Naive thymus-derived CD4-positive, alpha-beta T cell (primary cell): ENCODE data around the gene NT5DC3. TPM values are rescaled to one million over a fixed set of nuclear protein-coding genes. Genes with fewer than 3 reads are reported as not detected.

Experiments
- ATAC-seq: fragments of 150-1000 bp; cut with Tn5 transposase; 2 replicates; pipeline ENCODE4 v1.10.0; 2021; ENCODE audit warnings: mild to moderate bottlenecking, moderate library complexity
- CTCF ChIA-PET: fragments of 350-600 bp; sonication (Branson Sonifier 250); formaldehyde crosslinking; loops from one replicate; lab custom pipeline; 2021; ENCODE audit warnings: antibody characterized with exemption; lab: Charles Lee
- POLR2A ChIA-PET: fragments of 350-600 bp; sonication (Branson Sonifier 250); formaldehyde crosslinking; loops from one replicate; lab custom pipeline; 2021; ENCODE audit warnings: antibody characterized with exemption, inconsistent platforms; lab: Charles Lee
- DNase-seq, 9 donors: peaks; one replicate each; pipeline versions ENCODE4 v3.0.0 to v3.0.0-alpha.2; 2020 to 2022; ENCODE audit warnings: mixed read lengths in 1 of 9
- H3K27ac ChIP-seq: one replicate; pipeline ENCODE4 v1.7.0; 2013; ENCODE audit warnings: mild to moderate bottlenecking, low read depth, low read length, moderate library complexity
- H3K27me3 ChIP-seq, 2 donors: one replicate each; pipeline ENCODE4 v1.7.0; 2013; ENCODE audit warnings: low read length in 2 of 2, mild to moderate bottlenecking in 2 of 2, moderate library complexity in 2 of 2; ENCODE audit not compliant: control insufficient read depth in 2 of 2, insufficient read depth in 2 of 2
- H3K36me3 ChIP-seq, 3 experiments: 1 replicate in 2 of 3; 2 replicates in 1 of 3; pipeline ENCODE4 v1.7.0; 2013; ENCODE audit warnings: low read length in 3 of 3, mild to moderate bottlenecking in 3 of 3, moderate library complexity in 1 of 3; ENCODE audit not compliant: insufficient read depth in 3 of 3, control insufficient read depth in 2 of 3
- H3K4me1 ChIP-seq, 2 donors: one replicate each; pipeline ENCODE4 v1.7.0; 2013; ENCODE audit warnings: low read length in 2 of 2, mild to moderate bottlenecking in 2 of 2, moderate library complexity in 1 of 2; ENCODE audit not compliant: control insufficient read depth in 2 of 2, insufficient read depth in 2 of 2
- H3K4me3 ChIP-seq: 2 replicates; pipeline ENCODE4 v1.7.0; 2013; ENCODE audit warnings: mild to moderate bottlenecking, low read length
- H3K9me3 ChIP-seq, 3 experiments: 1 replicate in 2 of 3; 2 replicates in 1 of 3; pipeline ENCODE4 v1.7.0; 2013; ENCODE audit warnings: low read length in 3 of 3; ENCODE audit not compliant: control insufficient read depth in 2 of 3
- H3K27ac Mint-ChIP-seq, 9 donors: one replicate each; pipeline ENCODE4 v1.8.0; 2020 to 2022; ENCODE audit warnings: mixed read lengths in 9 of 9, mild to moderate bottlenecking in 8 of 9, moderate library complexity in 5 of 9, inconsistent platforms in 2 of 9
- H3K27me3 Mint-ChIP-seq, 5 donors: one replicate each; pipeline ENCODE4 v1.8.0; 2021 to 2022; ENCODE audit warnings: mixed read lengths in 5 of 5, mild to moderate bottlenecking in 1 of 5
- H3K36me3 Mint-ChIP-seq, 5 donors: one replicate each; pipeline ENCODE4 v1.8.0; 2020 to 2022; ENCODE audit warnings: mixed read lengths in 5 of 5, mild to moderate bottlenecking in 3 of 5, inconsistent platforms in 1 of 5
- H3K4me1 Mint-ChIP-seq, 7 donors: one replicate each; pipeline ENCODE4 v1.8.0; 2020 to 2022; ENCODE audit warnings: mixed read lengths in 7 of 7, mild to moderate bottlenecking in 3 of 7, inconsistent platforms in 1 of 7
- H3K4me3 Mint-ChIP-seq, 10 donors: one replicate each; pipeline ENCODE4 v1.8.0; 2020 to 2022; ENCODE audit warnings: mild to moderate bottlenecking in 10 of 10, mixed read lengths in 10 of 10, moderate library complexity in 6 of 10, inconsistent platforms in 2 of 10
- H3K9me3 Mint-ChIP-seq, 11 donors: one replicate each; pipeline ENCODE4 v1.8.0; 2020 to 2022; ENCODE audit warnings: mixed read lengths in 11 of 11, mild to moderate bottlenecking in 4 of 11, inconsistent platforms in 1 of 11, moderate library complexity in 1 of 11
- intact Hi-C, 2 donors: fragments of 100-400 bp; cut with micrococcal nuclease; formaldehyde crosslinking; loops; one replicate each; pipeline ENCODE4 v1.15.1; 2023
- polyA plus RNA-seq, 2 donors: library from polyadenylated mRNA; unstranded; fragments of 300-500 nt; fragmentation: Illumina TruSeq; gene quantifications; one replicate each; pipeline ENCODE4 v1.2.3, GENCODE V29; 2021
- total RNA-seq, 6 experiments: library from RNA in 5 of 6; stranded (reverse) in 5 of 6; gene quantifications; 1 replicate in 5 of 6; 2 replicates in 1 of 6; pipeline ENCODE4 v1.2.3 and lab custom pipeline; 2021 to 2026

Gene NT5DC3
- total and polyA plus RNA-seq, 7 experiments from 2014 or later = 0.99 to 5.0 (median 4.4) TPM

GRCh38 chr12:103798586-103798985 is 42.4 kb downstream of the NT5DC3 start:
- Histone ChIP-seq H3K9me3 (no peaks in the 10 kb centered on the region), H3K27me3 (no peaks in the 10 kb centered on the region), H3K4me1 (no peaks in the 10 kb centered on the region), H3K36me3 (peaks cover 0 to 19% (median 0%) of the 10 kb centered on the region in 3 experiments), H3K4me3 (no peak overlapping the region), H3K27ac (no peak overlapping the region)
- peaks cover 0 to 3% (median 0%) of the 10 kb centered on the region in 11 donors for H3K9me3 Mint-ChIP-seq
- intact Hi-C loops = no loop called here
- no peak overlapping the region for H3K27ac Mint-ChIP-seq
- ChIA-PET CTCF (no interaction called here), POLR2A (no interaction called here)
- peaks cover 0 to 7% (median 0%) of the 10 kb centered on the region in 7 donors for H3K4me1 Mint-ChIP-seq
- H3K4me3 Mint-ChIP-seq = no peak overlapping the region
- peaks cover 0 to 66% (median 36%) of the 10 kb centered on the region in 5 donors for H3K36me3 Mint-ChIP-seq
- ATAC-seq (no peak), DNase-seq (no peak)
- H3K27me3 Mint-ChIP-seq = no peaks in the 10 kb centered on the region

- no peak overlapping the region for H3K4me3 ChIP-seq
- Mint-ChIP-seq H3K4me3 (no peak overlapping the region), H3K36me3 (peaks cover 4 to 61% (median 31%) of the 10 kb centered on the region in 5 donors), H3K9me3 (peaks cover 0 to 3% (median 0%) of the 10 kb centered on the region in 11 donors), H3K4me1 (peaks cover 0 to 5% (median 0%) of the 10 kb centered on the region in 7 donors), H3K27ac (peak overlapping the region in 2 of 9 donors; percentile 23 to 39), H3K27me3 (no peaks in the 10 kb centered on the region)
- intact Hi-C loops = no loop called here
- H3K36me3 ChIP-seq = peaks cover 0 to 40% (median 0%) of the 10 kb centered on the region in 3 experiments
- no peak overlapping the region for H3K27ac ChIP-seq
- DNase-seq (no peak), ATAC-seq (no peak)
- ChIA-PET POLR2A (no interaction called here), CTCF (no interaction called here)
- H3K9me3 ChIP-seq = no peaks in the 10 kb centered on the region
- no peaks in the 10 kb centered on the region for H3K27me3 ChIP-seq
- H3K4me1 ChIP-seq = no peaks in the 10 kb centered on the region
Observed at GRCh38 chr12:103794309-103795213, 46.5 kb downstream of the NT5DC3 start.

GRCh38 chr12:103793512-103794045 is 47.5 kb downstream of the NT5DC3 start:
- H3K9me3 ChIP-seq = no peaks in the 10 kb centered on the region
- no peak for DNase-seq
- H3K36me3 ChIP-seq = peaks cover 0 to 36% (median 0%) of the 10 kb centered on the region in 3 experiments
- no peaks in the 10 kb centered on the region for H3K4me1 ChIP-seq
- H3K27ac Mint-ChIP-seq = no peak overlapping the region
- no peak for ATAC-seq
- intact Hi-C loops = no loop called here
- H3K4me3 Mint-ChIP-seq = no peak overlapping the region
- CTCF ChIA-PET = no interaction called here
- no peaks in the 10 kb centered on the region for H3K9me3 Mint-ChIP-seq
- no peak overlapping the region for H3K27ac ChIP-seq
- peaks cover 4 to 56% (median 27%) of the 10 kb centered on the region in 5 donors for H3K36me3 Mint-ChIP-seq
- H3K4me1 Mint-ChIP-seq = peaks cover 0 to 3% (median 0%) of the 10 kb centered on the region in 7 donors
- H3K27me3 Mint-ChIP-seq = no peaks in the 10 kb centered on the region
- no peaks in the 10 kb centered on the region for H3K27me3 ChIP-seq
- POLR2A ChIA-PET = no interaction called here
- H3K4me3 ChIP-seq = no peak overlapping the region

- no peak overlapping the region for H3K27ac ChIP-seq
- peaks cover 4 to 51% (median 27%) of the 10 kb centered on the region in 5 donors for H3K36me3 Mint-ChIP-seq
- DNase-seq (no peak), ATAC-seq (no peak)
- H3K9me3 ChIP-seq = no peaks in the 10 kb centered on the region
- H3K4me1 Mint-ChIP-seq = peaks cover 0 to 3% (median 0%) of the 10 kb centered on the region in 7 donors
- no peak overlapping the region for H3K4me3 ChIP-seq
- H3K27me3 Mint-ChIP-seq = no peaks in the 10 kb centered on the region
- H3K36me3 ChIP-seq = peaks cover 0 to 36% (median 0%) of the 10 kb centered on the region in 3 experiments
- intact Hi-C loops = no loop called here
- no peaks in the 10 kb centered on the region for H3K27me3 ChIP-seq
- CTCF ChIA-PET = no interaction called here
- POLR2A ChIA-PET = no interaction called here
- no peaks in the 10 kb centered on the region for H3K9me3 Mint-ChIP-seq
- H3K4me3 Mint-ChIP-seq = no peak overlapping the region
- no peaks in the 10 kb centered on the region for H3K4me1 ChIP-seq
- no peak overlapping the region for H3K27ac Mint-ChIP-seq
Observed at GRCh38 chr12:103793046-103793445, 48.0 kb downstream of the NT5DC3 start.

- intact Hi-C loops = no loop called here
- Mint-ChIP-seq H3K4me1 (peaks cover 0 to 3% (median 0%) of the 10 kb centered on the region in 7 donors), H3K4me3 (no peak overlapping the region), H3K27ac (no peak overlapping the region), H3K36me3 (peaks cover 4 to 37% (median 17%) of the 10 kb centered on the region in 5 donors), H3K9me3 (no peaks in the 10 kb centered on the region), H3K27me3 (no peaks in the 10 kb centered on the region)
- no peak for DNase-seq
- no peak for ATAC-seq
- POLR2A ChIA-PET = no interaction called here
- CTCF ChIA-PET = no interaction called here
- Histone ChIP-seq H3K27ac (no peak overlapping the region), H3K4me3 (no peak overlapping the region), H3K36me3 (peaks cover 0 to 31% (median 0%) of the 10 kb centered on the region in 3 experiments), H3K9me3 (no peaks in the 10 kb centered on the region), H3K4me1 (no peaks in the 10 kb centered on the region), H3K27me3 (no peaks in the 10 kb centered on the region)
Observed at GRCh38 chr12:103791350-103791920, 49.6 kb downstream of the NT5DC3 start.

- H3K36me3 ChIP-seq = peaks cover 0 to 14% (median 0%) of the 10 kb centered on the region in 3 experiments
- DNase-seq = no peak
- H3K36me3 Mint-ChIP-seq = peaks cover 2 to 44% (median 28%) of the 10 kb centered on the region in 5 donors
- H3K9me3 Mint-ChIP-seq = peaks cover 0 to 1% (median 0%) of the 10 kb centered on the region in 11 donors
- no peaks in the 10 kb centered on the region for H3K27me3 ChIP-seq
- no peaks in the 10 kb centered on the region for H3K27me3 Mint-ChIP-seq
- no peaks in the 10 kb centered on the region for H3K4me1 ChIP-seq
- ATAC-seq = no peak
- ChIA-PET POLR2A (no interaction called here), CTCF (interaction anchor here (0.8 kb wide), 1 partner anchor 11 kb away, joined by 3 read pairs; no protein-coding TSS in a partner anchor)
- H3K27ac Mint-ChIP-seq = no peak overlapping the region
- no peaks in the 10 kb centered on the region for H3K9me3 ChIP-seq
- H3K4me3 Mint-ChIP-seq = no peak overlapping the region
- no peak overlapping the region for H3K27ac ChIP-seq
- intact Hi-C loops = no loop called here
- H3K4me1 Mint-ChIP-seq = no peaks in the 10 kb centered on the region
- H3K4me3 ChIP-seq = no peak overlapping the region
Observed at GRCh38 chr12:103786201-103786600, 54.8 kb downstream of the NT5DC3 start.
